GM19023 (cell line): Measurements from ENCODE around the gene NACA.
"Not testable (repeated sequence)": the region's sequence is repeated elsewhere in the genome, so short reads cannot be mapped to it uniquely, and the experiment has no call there.

Experiments used
- ATAC-seq: cut with Tn5 transposase; IDR thresholded peaks from one replicate; pipeline ENCODE4 v1.9.1; 2021; ENCODE audit warnings: mild to moderate bottlenecking, moderate library complexity; ENCODE audit not compliant: unreplicated experiment

NACA gene

GRCh38 chr12:56724972-56725722 is at the start of gene NACA:
NACA (minus strand) TSS chr12:56725299; CDS start chr12:56724521, 778 bp downstream.
- ATAC-seq = peak; percentile 95

DNA sequence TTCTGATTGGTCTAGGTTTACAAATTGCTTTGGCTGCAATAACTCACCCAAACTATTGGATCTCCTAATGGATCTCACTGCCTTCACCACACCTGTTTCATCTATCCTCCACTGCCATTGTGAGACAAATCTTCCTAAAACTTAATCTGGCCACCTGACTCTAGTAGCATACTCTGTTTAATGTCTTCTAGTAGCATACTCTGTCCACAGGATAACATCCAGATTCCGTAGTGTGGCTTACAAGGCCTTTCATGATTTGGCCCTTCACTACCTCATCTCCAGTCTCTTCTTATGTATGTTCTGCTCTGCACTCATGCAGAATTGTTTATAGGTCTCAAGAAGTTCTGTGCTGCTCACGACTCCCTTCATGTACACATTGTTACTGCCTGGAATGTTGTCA is 48.0 kb upstream of the NACA start:
- ATAC-seq = no peak

DNA sequence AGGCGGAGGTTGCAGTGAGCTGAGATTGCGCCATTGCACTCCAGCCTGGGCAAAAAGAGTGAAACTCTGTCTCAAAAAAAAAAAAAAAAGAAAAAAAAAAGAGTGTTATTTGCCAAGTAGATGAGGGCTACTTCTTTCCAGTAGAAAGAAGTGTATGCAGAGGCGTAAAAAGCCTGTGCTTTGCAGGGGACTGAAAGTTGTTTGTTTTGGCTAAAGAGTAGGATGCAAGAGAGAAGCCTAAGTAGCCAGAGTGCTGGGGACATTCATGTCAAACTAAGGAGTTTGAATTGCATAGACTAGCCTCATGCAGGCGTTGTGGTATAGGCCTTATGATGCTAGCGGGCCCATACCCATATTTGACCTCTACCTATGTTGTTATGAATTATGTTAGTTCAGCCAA is 47.5 kb upstream of the NACA start:
- ATAC-seq = no peak

GRCh38 chr12:56769868-56770267 is 44.8 kb upstream of the NACA start:
- ATAC-seq = no peak

DNA sequence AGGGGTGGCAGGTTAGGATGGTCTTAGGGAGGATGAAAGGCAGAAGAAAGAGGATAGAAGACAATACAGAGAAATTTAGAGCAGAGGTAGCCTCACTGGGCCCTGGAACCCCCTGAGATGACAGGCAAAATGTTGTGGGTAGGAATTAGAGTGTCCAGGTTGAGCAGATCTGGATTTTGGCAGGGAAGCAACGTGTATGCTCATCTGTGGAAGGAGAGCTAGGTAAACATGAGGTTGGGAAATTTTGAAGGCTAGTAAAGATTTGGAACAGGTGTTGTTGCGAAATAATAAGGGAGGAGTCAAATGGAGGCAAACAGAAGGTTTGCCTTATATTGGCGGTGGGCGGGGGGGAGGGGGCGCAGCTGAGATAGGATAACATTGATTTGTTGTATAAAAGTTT is 43.3 kb upstream of the NACA start:
- ATAC-seq = no peak

- ATAC-seq = peak; percentile 98
Measured at GRCh38 chr12:56766535-56766934, 41.4 kb upstream of the NACA start.

- ATAC-seq = no peak
Measured at GRCh38 chr12:56763753-56764657, 38.9 kb upstream of the NACA start.

DNA sequence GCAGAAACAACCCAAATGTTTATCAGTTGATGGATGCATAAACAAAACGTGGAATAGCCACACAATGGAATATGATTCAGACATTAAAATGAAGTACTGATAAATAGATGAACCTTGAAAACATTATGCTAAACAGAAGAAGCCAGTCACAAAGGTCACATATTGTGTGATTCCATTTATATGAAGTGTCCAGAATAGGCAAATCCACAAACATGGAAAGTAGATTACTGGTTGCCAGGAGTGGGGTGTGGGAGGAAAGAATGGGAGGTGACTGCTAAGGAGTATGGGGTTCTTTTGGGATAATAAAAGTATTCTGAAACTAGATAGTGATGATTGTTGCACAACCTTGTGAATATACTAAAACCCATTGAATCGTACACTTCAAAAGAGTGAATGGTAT is 36.7 kb upstream of the NACA start:
- no peak for ATAC-seq

DNA sequence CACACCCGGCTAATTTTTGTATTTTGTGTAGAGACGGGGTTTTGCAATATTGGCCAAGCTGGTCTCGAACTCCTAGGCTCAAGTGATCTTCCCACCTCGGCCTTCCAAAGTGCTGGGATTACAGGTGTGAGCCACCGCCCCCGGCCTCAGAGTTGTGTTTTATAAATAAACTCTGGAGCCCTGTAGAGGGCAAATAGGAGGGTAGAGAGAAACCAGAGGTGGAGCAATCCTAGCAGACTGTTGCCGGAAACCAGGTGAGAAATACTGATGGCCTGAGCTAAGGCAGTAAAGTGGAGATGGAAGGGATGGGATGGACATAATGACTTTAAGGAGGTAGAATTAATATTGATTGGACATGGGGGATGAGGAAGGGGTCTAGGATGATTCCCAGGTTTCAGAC is 35.4 kb upstream of the NACA start:
- no peak for ATAC-seq

GRCh38 chr12:56759263-56759908 is 34.3 kb upstream of the NACA start:
- no peak for ATAC-seq

- no peak for ATAC-seq
Measured at GRCh38 chr12:56758728-56759262, 33.7 kb upstream of the NACA start.

DNA sequence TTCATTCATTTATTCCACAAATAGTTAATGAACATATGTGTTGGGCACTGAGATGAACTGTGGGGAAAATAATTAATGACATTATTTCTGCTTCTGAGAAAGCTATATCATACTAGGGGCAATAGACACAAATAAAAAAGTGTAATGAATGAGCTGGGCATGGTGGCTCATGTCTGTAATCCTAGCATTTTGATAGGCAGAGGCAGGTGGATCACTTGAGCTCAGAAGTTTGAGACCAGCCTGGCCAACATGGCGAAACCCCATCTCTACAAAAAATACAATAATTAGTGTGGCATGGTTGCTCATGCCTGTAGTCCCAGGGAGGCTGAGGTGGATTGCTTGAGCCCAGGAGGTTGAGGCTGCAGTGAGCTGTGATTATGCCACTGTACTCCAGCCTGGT is 32.9 kb upstream of the NACA start:
- ATAC-seq = not testable (repeated sequence)

DNA sequence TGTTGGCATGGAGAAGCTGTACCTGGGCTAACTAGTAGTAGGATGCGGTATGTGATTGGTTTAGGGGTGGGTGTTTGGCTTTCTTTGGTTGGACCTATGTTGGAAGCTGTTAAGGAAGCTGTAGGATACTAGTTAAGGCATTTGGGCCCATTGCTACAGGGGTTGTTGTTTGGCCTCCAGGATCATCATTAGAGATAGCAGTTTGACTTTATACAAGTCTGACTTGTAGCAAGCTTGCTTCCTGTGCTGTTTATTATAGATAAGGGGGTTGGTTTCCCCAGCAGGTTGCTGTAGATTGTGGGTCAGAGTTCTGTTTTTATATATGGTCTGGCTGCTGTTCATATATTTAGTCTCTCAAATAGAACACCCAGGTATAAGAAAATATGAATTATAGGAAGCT is 28.5 kb upstream of the NACA start:
- ATAC-seq = no peak

DNA sequence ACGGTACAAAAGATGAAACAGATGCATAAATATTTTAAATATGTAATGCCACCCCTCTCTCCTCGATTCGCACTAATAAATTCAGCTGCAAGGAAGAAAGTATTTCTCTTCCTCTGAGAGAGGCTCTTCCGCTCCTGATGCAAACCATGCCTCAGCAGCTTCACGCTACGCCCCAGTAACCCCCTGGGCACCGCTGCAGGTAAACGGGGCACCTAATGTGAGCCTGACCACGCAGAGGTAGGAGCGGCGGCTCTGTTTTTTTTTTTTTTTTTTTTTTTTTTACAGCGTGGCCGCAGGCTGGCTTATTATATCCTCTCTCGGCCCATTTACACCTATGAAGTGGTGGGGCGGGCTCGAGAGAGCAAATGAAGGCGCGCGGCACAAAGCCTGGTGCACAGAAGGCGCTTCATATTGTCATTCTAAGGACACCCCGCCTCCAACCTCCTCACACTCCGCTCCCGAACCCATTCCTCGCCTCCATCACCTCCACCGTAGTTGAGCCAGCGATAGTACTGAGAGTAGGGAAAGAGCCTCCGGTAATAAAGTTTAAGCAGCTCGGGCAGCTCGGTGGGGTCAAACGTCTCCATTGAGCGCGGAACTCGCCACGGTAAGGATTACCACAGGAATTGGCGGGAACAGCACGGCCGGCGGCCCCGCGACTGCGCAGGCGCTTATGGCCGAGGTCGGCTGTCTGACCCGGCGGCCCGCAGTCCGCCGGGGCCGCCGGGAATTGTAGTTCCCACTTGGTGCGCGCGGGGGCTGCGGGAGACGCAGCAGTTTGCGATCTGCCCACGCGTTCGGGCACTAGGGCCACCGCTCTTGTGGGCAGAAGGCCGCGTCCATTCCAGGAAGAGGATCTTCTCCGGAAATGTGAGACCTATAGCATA is 26.9 kb upstream of the NACA start, which contains the start of gene PRIM1:
TSS of gene PRIM1 (minus strand) at position 612 of the 887 bp plus-strand sequence. CDS start at position 587, 25 bp downstream.
- ATAC-seq = peak; percentile 84

- not testable (repeated sequence) for ATAC-seq
Measured at GRCh38 chr12:56750596-56750995, 25.5 kb upstream of the NACA start.

DNA sequence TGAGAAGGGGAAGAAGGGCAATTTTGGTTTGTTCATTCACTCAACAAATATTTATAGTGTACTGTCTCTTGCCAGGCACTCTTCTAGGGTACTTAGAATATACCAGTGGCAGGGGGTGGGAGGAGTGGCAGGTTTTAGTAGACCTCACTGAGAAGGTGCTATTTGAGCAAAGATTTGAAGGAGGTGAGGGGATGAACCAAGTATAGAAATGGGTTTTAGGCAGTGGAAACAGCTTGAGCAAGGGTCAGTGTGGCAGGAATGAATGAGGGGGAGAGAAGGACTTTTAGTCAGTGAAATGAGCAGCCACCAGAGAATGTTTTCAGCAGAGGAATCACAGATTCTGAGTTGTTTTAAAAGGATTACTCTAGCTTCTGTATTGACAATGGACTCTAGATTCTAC is 24.8 kb upstream of the NACA start:
- no peak for ATAC-seq

DNA sequence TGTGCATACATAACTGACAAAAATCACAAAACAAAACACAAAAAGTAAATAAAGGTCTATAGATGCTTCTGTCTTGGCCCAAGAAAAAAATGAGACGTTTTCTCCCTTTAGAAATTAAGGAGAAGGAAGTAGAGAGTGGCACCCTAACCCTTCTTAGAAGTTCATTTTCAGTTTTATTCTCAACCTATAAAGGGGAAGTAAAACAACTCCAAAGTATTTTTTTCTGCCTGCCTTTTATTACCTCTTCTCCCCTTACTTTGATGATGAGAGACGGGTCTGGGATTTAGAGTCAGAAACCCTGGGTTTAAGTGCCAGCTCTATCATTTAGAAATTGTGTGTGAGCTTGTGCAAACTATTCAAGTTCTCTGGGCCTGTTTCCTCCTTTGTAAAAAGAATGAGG is 24.3 kb upstream of the NACA start:
- no peak for ATAC-seq

- no peak for ATAC-seq
Measured at GRCh38 chr12:56728139-56728861, 3.2 kb upstream of the NACA start.

GRCh38 chr12:56726196-56726675 is 1.1 kb upstream of the NACA start:
- not testable (repeated sequence) for ATAC-seq
